ENCODE data around the gene UBE2N. TPM values are rescaled to one million over a fixed set of nuclear protein-coding genes. Genes with fewer than 3 reads are reported as not detected.

UBE2N gene
- total and polyA plus RNA-seq, 2 experiments from 2014 or later: 154 to 385 TPM

GRCh38 chr12:93483151-93483807, 41.5 kb upstream of the UBE2N start:
- Histone ChIP-seq H3K4me3 (no peak overlapping the region), H4K20me1 (replicated peaks; ENCODE audit: insufficient read depth) (peaks cover 17% of the 10 kb centered on the region; the same call in 1 of the 2 replicates), H3K79me2 (replicated peaks; ENCODE audit: insufficient read depth) (peaks cover 30% of the 10 kb centered on the region), H3K36me3 (ENCODE audit: insufficient read depth) (peaks cover 68% of the 10 kb centered on the region), H3K27me3 (ENCODE audit: insufficient read depth) (no peaks in the 10 kb centered on the region), H3K27ac (ENCODE audit: low read depth) (no peak overlapping the region), H3F3A (replicated peaks; ENCODE audit: low read depth) (0 out of 2 replicates have a peak, but pooled peaks cover 2% of the 10 kb centered on the region), H3K9me2 (ENCODE audit: insufficient read depth) (no peaks in the 10 kb centered on the region), H2AFZ (no peak overlapping the region), H3K4me2 (no peak overlapping the region), H3K4me1 (ENCODE audit: insufficient read depth) (no peaks in the 10 kb centered on the region)
- Mint-ChIP-seq H3K9me3 (no peaks in the 10 kb centered on the region), H3K27ac (no peak overlapping the region), H3K36me3 (ENCODE audit: low read depth) (peaks cover 36% of the 10 kb centered on the region), H3K27me3 (ENCODE audit: insufficient read depth, low read depth, poor library complexity) (no peaks in the 10 kb centered on the region), H3K4me3 (no peak overlapping the region), H3K4me1 (no peaks in the 10 kb centered on the region)
- ATAC-seq: no peak
- DNase-seq (ENCODE audit: low spot score): no peak
- TF ChIP-seq JUNB (IDR thresholded peaks at IDR 0.05; ENCODE audit: unreplicated experiment) (no peak), ZNF331 (CRISPR knock-in tag; IDR thresholded peaks at IDR 0.05; ENCODE audit: low read depth) (no peak), EZH2 (IDR thresholded peaks at IDR 0.05; ENCODE audit: low read depth, unreplicated experiment) (no peak), CREB1 (CRISPR knock-in tag; IDR thresholded peaks at IDR 0.05; ENCODE audit: low read depth) (no peak), EZH2phosphoT487 (IDR thresholded peaks at IDR 0.05; ENCODE audit: unreplicated experiment) (no peak), CTCF (conservative IDR thresholded peaks at IDR 0.05; ENCODE audit: low read depth in 2 of 2) (no peak), REST (IDR thresholded peaks at IDR 0.05; ENCODE audit: unreplicated experiment) (no peak), POLR2AphosphoS5 (IDR thresholded peaks at IDR 0.05; ENCODE audit: low read depth) (no peak), ZNF114 (CRISPR knock-in tag; IDR thresholded peaks at IDR 0.05) (no peak), NANOG (IDR thresholded peaks at IDR 0.05; ENCODE audit: borderline replicate concordance) (no peak), STAT1 (IDR thresholded peaks at IDR 0.05; ENCODE audit: unreplicated experiment) (no peak)
- TF ChIP-seq, protein P1, sequence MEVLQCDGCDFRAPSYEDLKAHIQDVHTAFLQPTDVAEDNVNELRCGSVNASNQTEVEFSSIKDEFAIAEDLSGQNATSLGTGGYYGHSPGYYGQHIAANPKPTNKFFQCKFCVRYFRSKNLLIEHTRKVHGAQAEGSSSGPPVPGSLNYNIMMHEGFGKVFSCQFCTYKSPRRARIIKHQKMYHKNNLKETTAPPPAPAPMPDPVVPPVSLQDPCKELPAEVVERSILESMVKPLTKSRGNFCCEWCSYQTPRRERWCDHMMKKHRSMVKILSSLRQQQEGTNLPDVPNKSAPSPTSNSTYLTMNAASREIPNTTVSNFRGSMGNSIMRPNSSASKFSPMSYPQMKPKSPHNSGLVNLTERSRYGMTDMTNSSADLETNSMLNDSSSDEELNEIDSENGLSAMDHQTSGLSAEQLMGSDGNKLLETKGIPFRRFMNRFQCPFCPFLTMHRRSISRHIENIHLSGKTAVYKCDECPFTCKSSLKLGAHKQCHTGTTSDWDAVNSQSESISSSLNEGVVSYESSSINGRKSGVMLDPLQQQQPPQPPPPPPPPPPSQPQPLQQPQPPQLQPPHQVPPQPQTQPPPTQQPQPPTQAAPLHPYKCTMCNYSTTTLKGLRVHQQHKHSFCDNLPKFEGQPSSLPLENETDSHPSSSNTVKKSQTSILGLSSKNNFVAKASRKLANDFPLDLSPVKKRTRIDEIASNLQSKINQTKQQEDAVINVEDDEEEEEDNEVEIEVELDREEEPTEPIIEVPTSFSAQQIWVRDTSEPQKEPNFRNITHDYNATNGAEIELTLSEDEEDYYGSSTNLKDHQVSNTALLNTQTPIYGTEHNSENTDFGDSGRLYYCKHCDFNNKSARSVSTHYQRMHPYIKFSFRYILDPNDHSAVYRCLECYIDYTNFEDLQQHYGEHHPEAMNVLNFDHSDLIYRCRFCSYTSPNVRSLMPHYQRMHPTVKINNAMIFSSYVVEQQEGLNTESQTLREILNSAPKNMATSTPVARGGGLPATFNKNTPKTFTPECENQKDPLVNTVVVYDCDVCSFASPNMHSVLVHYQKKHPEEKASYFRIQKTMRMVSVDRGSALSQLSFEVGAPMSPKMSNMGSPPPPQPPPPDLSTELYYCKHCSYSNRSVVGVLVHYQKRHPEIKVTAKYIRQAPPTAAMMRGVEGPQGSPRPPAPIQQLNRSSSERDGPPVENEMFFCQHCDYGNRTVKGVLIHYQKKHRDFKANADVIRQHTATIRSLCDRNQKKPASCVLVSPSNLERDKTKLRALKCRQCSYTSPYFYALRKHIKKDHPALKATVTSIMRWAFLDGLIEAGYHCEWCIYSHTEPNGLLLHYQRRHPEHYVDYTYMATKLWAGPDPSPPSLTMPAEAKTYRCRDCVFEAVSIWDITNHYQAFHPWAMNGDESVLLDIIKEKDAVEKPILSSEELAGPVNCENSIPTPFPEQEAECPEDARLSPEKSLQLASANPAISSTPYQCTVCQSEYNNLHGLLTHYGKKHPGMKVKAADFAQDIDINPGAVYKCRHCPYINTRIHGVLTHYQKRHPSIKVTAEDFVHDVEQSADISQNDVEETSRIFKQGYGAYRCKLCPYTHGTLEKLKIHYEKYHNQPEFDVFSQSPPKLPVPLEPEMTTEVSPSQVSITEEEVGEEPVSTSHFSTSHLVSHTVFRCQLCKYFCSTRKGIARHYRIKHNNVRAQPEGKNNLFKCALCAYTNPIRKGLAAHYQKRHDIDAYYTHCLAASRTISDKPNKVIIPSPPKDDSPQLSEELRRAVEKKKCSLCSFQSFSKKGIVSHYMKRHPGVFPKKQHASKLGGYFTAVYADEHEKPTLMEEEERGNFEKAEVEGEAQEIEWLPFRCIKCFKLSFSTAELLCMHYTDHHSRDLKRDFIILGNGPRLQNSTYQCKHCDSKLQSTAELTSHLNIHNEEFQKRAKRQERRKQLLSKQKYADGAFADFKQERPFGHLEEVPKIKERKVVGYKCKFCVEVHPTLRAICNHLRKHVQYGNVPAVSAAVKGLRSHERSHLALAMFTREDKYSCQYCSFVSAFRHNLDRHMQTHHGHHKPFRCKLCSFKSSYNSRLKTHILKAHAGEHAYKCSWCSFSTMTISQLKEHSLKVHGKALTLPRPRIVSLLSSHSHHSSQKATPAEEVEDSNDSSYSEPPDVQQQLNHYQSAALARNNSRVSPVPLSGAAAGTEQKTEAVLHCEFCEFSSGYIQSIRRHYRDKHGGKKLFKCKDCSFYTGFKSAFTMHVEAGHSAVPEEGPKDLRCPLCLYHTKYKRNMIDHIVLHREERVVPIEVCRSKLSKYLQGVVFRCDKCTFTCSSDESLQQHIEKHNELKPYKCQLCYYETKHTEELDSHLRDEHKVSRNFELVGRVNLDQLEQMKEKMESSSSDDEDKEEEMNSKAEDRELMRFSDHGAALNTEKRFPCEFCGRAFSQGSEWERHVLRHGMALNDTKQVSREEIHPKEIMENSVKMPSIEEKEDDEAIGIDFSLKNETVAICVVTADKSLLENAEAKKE (CRISPR knock-in tag; IDR thresholded peaks at IDR 0.05): no peak
- TF ChIP-seq, protein P2, sequence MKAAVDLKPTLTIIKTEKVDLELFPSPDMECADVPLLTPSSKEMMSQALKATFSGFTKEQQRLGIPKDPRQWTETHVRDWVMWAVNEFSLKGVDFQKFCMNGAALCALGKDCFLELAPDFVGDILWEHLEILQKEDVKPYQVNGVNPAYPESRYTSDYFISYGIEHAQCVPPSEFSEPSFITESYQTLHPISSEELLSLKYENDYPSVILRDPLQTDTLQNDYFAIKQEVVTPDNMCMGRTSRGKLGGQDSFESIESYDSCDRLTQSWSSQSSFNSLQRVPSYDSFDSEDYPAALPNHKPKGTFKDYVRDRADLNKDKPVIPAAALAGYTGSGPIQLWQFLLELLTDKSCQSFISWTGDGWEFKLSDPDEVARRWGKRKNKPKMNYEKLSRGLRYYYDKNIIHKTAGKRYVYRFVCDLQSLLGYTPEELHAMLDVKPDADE (IDR thresholded peaks at IDR 0.05): no peak

All from GM23338 (cell line).